DOHH2 (cell line): ENCODE data around the gene USP48.

Source experiments
- H3F3A ChIP-seq: fragments of 200-600 bp; sonication (generic), shearing (Covaris generic); 2 replicates; pipeline ENCODE4 v1.6.0; 2016; ENCODE audit warnings: antibody characterized with exemption, mild to moderate bottlenecking; ENCODE audit not compliant: control insufficient read depth, insufficient read depth
- H3K27ac ChIP-seq: fragments of 200-600 bp; sonication (generic); 2 replicates; pipeline ENCODE4 v1.5.1; 2014; ENCODE audit warnings: low read depth, mild to moderate bottlenecking, low read length, moderate library complexity
- H3K27me3 ChIP-seq: fragments of 200-600 bp; sonication (generic); 2 replicates; pipeline ENCODE4 v1.6.1; 2014; ENCODE audit warnings: mild to moderate bottlenecking, low read length, mixed read lengths; ENCODE audit not compliant: control insufficient read depth
- H3K36me3 ChIP-seq: fragments of 200-600 bp; sonication (generic); 2 replicates; pipeline ENCODE4 v1.6.1; 2014; ENCODE audit warnings: mild to moderate bottlenecking, low read length, moderate library complexity, mixed read lengths; ENCODE audit not compliant: control insufficient read depth
- H3K4me1 ChIP-seq: fragments of 200-600 bp; sonication (generic); 2 replicates; pipeline ENCODE4 v1.6.1; 2014; ENCODE audit warnings: mild to moderate bottlenecking, low read length, mixed read lengths; ENCODE audit not compliant: control insufficient read depth
- H3K4me2 ChIP-seq: fragments of 200-600 bp; sonication (generic); 2 replicates; pipeline ENCODE4 v1.6.0; 2014; ENCODE audit warnings: mild to moderate bottlenecking, low read length, moderate library complexity
- H3K4me3 ChIP-seq: fragments of 200-600 bp; sonication (generic); 2 replicates; pipeline ENCODE4 v1.5.1; 2014; ENCODE audit warnings: mild to moderate bottlenecking, low read length, mixed read lengths
- H3K79me2 ChIP-seq: fragments of 200-600 bp; sonication (generic); 2 replicates; pipeline ENCODE4 v1.6.1; 2014; ENCODE audit warnings: mild to moderate bottlenecking, low read length, mixed read lengths; ENCODE audit not compliant: control insufficient read depth
- H3K9me2 ChIP-seq: fragments of 200-600 bp; sonication (generic); replicated peaks from 2 replicates; pipeline ENCODE4 v1.6.1; 2014; ENCODE audit warnings: mild to moderate bottlenecking, low read length, mixed read lengths; ENCODE audit not compliant: control insufficient read depth
- H3K9me3 ChIP-seq: fragments of 200-600 bp; sonication (generic); 2 replicates; pipeline ENCODE4 v1.6.1; 2014; ENCODE audit warnings: antibody characterized with exemption, low read length, mixed read lengths; ENCODE audit not compliant: control insufficient read depth, insufficient read depth
- H4K20me1 ChIP-seq: fragments of 200-600 bp; sonication (generic); 2 replicates; pipeline ENCODE4 v1.6.0; 2014; ENCODE audit warnings: low read depth, mild to moderate bottlenecking, antibody characterized with exemption, low read length, moderate library complexity; ENCODE audit not compliant: control insufficient read depth, insufficient read depth
- EZH2phosphoT487 ChIP-seq: fragments of 200-600 bp; sonication (generic); IDR thresholded peaks from 2 replicates; pipeline ENCODE4 v1.6.1; 2017; ENCODE audit warnings: borderline replicate concordance, mild to moderate bottlenecking, antibody characterized with exemption, low read length, moderate library complexity, mixed read lengths
- TF ChIP-seq, protein P1 (sequence below): fragments of 200-600 bp; sonication (generic); IDR thresholded peaks from one replicate; pipeline ENCODE4 v1.5.1; 2014; ENCODE audit warnings: antibody characterized with exemption, mild to moderate bottlenecking, low read depth, low read length; ENCODE audit not compliant: poor library complexity, severe bottlenecking

USP48 gene

DNA sequence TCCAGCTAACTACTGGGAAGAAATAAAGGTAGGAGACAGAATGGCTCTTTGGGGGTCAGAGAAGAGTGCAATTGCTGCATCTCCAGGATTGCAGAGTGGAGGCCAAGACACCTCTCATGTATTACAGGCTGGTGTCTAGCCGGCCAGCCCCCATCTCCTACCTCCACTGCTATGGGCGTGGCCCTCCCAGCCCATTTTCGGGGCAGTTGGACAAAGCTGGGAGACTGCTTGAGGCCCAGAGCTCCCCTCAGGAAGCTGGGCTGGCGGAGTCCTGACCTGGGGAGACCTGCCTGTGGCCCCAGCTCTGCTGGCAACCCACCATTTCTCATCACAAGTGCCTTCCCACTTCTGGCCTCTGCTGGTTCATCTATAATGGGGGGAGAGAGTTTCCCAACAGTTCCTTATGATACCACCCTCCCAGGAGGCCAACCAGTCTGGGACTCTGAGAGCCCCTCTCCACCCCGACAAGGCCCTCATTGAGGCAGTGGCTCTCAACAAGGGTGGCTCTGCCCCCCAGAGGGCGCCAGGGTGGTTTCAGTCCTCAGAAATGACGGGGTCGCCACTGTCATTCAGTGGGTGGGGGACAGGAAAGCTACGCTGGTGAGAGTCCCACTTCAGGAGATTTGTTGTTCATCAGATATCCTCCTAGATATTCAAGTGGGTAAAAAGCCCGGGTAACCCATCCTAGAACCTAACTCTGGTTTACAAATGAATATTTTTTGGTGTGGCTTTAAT lies 125.3 kb downstream of the USP48 start:
- TF ChIP-seq, protein P1, sequence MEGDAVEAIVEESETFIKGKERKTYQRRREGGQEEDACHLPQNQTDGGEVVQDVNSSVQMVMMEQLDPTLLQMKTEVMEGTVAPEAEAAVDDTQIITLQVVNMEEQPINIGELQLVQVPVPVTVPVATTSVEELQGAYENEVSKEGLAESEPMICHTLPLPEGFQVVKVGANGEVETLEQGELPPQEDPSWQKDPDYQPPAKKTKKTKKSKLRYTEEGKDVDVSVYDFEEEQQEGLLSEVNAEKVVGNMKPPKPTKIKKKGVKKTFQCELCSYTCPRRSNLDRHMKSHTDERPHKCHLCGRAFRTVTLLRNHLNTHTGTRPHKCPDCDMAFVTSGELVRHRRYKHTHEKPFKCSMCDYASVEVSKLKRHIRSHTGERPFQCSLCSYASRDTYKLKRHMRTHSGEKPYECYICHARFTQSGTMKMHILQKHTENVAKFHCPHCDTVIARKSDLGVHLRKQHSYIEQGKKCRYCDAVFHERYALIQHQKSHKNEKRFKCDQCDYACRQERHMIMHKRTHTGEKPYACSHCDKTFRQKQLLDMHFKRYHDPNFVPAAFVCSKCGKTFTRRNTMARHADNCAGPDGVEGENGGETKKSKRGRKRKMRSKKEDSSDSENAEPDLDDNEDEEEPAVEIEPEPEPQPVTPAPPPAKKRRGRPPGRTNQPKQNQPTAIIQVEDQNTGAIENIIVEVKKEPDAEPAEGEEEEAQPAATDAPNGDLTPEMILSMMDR: no peak
- TF ChIP-seq EZH2phosphoT487: no peak
- no peaks in the 10 kb centered on the region for H3K9me2 ChIP-seq
- H3K9me3 ChIP-seq: no peaks in the 10 kb centered on the region
- H4K20me1 ChIP-seq: no peaks in the 10 kb centered on the region
- peaks cover 6% of the 10 kb centered on the region for H3K4me1 ChIP-seq
- no peak overlapping the region for H3K27ac ChIP-seq
- no peaks in the 10 kb centered on the region for H3K79me2 ChIP-seq
- H3K36me3 ChIP-seq: no peaks in the 10 kb centered on the region
- H3F3A ChIP-seq: no peaks in the 10 kb centered on the region
- no peak overlapping the region for H3K4me3 ChIP-seq
- peaks cover 16% of the 10 kb centered on the region for H3K27me3 ChIP-seq
- no peak overlapping the region for H3K4me2 ChIP-seq

GRCh38 chr1:21655748-21656147 lies 127.2 kb downstream of the USP48 start:
- Histone ChIP-seq H3K27me3 (peaks cover 23% of the 10 kb centered on the region), H3F3A (no peaks in the 10 kb centered on the region), H3K9me3 (no peaks in the 10 kb centered on the region), H4K20me1 (no peaks in the 10 kb centered on the region), H3K79me2 (no peaks in the 10 kb centered on the region), H3K36me3 (no peaks in the 10 kb centered on the region), H3K4me2 (no peak overlapping the region), H3K9me2 (no peaks in the 10 kb centered on the region), H3K27ac (no peak overlapping the region), H3K4me1 (peaks cover 6% of the 10 kb centered on the region), H3K4me3 (no peak overlapping the region)
- TF ChIP-seq, protein P1: no peak
- TF ChIP-seq EZH2phosphoT487: no peak

- TF ChIP-seq, protein P1: no peak
- peaks cover 6% of the 10 kb centered on the region for H3K4me1 ChIP-seq
- H3K79me2 ChIP-seq: no peaks in the 10 kb centered on the region
- peaks cover 25% of the 10 kb centered on the region for H3K27me3 ChIP-seq
- H3K27ac ChIP-seq: no peak overlapping the region
- no peaks in the 10 kb centered on the region for H3K36me3 ChIP-seq
- no peaks in the 10 kb centered on the region for H3K9me3 ChIP-seq
- no peak overlapping the region for H3K4me3 ChIP-seq
- H3F3A ChIP-seq: no peaks in the 10 kb centered on the region
- no peak overlapping the region for H3K4me2 ChIP-seq
- H3K9me2 ChIP-seq: no peaks in the 10 kb centered on the region
- H4K20me1 ChIP-seq: no peaks in the 10 kb centered on the region
These were observed 127.7 kb downstream of the USP48 start for GRCh38 chr1:21655259-21655658.
